Mesodermal cell (in vitro differentiated cells): ENCODE measurements around the gene GLCE.

Experiments used
- H3K27ac ChIP-seq: 2 replicates; pipeline ENCODE4 v1.7.0; 2013; ENCODE audit warnings: mild to moderate bottlenecking, low read depth, low read length, moderate library complexity; ENCODE audit not compliant: severe bottlenecking
- H3K36me3 ChIP-seq: 2 replicates; pipeline ENCODE4 v1.7.1; 2013; ENCODE audit warnings: mild to moderate bottlenecking, low read length, moderate library complexity; ENCODE audit not compliant: control insufficient read depth, insufficient read depth
- H3K4me1 ChIP-seq: one replicate; pipeline ENCODE4 v1.7.1; 2013; ENCODE audit warnings: mild to moderate bottlenecking, low read length; ENCODE audit not compliant: insufficient read depth, control insufficient read depth, poor library complexity, severe bottlenecking
- H3K4me3 ChIP-seq: 2 replicates; pipeline ENCODE4 v1.7.0; 2013; ENCODE audit warnings: low read length, control low read depth, mild to moderate bottlenecking; ENCODE audit not compliant: insufficient read depth, poor library complexity, severe bottlenecking; ENCODE audit errors: extremely low read depth
- H3K9me3 ChIP-seq: 2 replicates; pipeline ENCODE4 v1.7.1; 2013; ENCODE audit warnings: mild to moderate bottlenecking, low read length, moderate library complexity; ENCODE audit not compliant: control insufficient read depth
- WGBS, 2 experiments: methylation state at CpG; one replicate each; pipeline ENCODE4 v1.1.5; 2013; ENCODE audit warnings: missing lambda C conversion rate in 2 of 2; ENCODE audit not compliant: insufficient coverage in 2 of 2; 5-methylcytosine and 5-hydroxymethylcytosine counted together

The GLCE gene

GRCh38 chr15:69225355-69226022, 65.1 kb downstream of the GLCE start:
- peaks cover 4% of the 10 kb centered on the region for H3K9me3 ChIP-seq
- peaks cover 3% of the 10 kb centered on the region for H3K36me3 ChIP-seq
- no peak overlapping the region for H3K4me3 ChIP-seq
- 50 to 80% methylated on average over 1 of the region's 2 CpGs for WGBS, 2 experiments
- H3K27ac ChIP-seq, result no peak overlapping the region
- H3K4me1 ChIP-seq, result no peaks in the 10 kb centered on the region

GRCh38 chr15:69226023-69226355, 65.6 kb downstream of the GLCE start:
- Histone ChIP-seq H3K36me3 (peaks cover 3% of the 10 kb centered on the region), H3K4me3 (no peak overlapping the region), H3K27ac (no peak overlapping the region), H3K9me3 (peaks cover 4% of the 10 kb centered on the region), H3K4me1 (no peaks in the 10 kb centered on the region)
- no CpG with 5 or more reads among the region's 3 CpGs for WGBS, 2 experiments

- no peaks in the 10 kb centered on the region for H3K9me3 ChIP-seq
- no peaks in the 10 kb centered on the region for H3K4me1 ChIP-seq
- H3K4me3 ChIP-seq, result no peak overlapping the region
- WGBS, 2 experiments, result 90 to 94% methylated on average over 3 of the region's 4 CpGs
- H3K27ac ChIP-seq, result no peak overlapping the region
- peaks cover 3% of the 10 kb centered on the region for H3K36me3 ChIP-seq
These were observed 71.7 kb downstream of the GLCE start for GRCh38 chr15:69232144-69232543.

GRCh38 chr15:69232765-69233164, 72.3 kb downstream of the GLCE start:
- Histone ChIP-seq H3K4me1 (no peaks in the 10 kb centered on the region), H3K27ac (no peak overlapping the region), H3K4me3 (no peak overlapping the region), H3K9me3 (no peaks in the 10 kb centered on the region), H3K36me3 (peaks cover 3% of the 10 kb centered on the region)
- whole genome bisulfite sequencing, 2 experiments, result no CpG with 5 or more reads among the region's 1 CpG

GRCh38 chr15:69234676-69235075, 74.2 kb downstream of the GLCE start:
- H3K4me3 ChIP-seq, result no peak overlapping the region
- H3K4me1 ChIP-seq, result no peaks in the 10 kb centered on the region
- H3K9me3 ChIP-seq, result peaks cover 9% of the 10 kb centered on the region
- H3K36me3 ChIP-seq, result no peaks in the 10 kb centered on the region
- no peak overlapping the region for H3K27ac ChIP-seq

- H3K4me1 ChIP-seq, result no peaks in the 10 kb centered on the region
- H3K27ac ChIP-seq, result no peak overlapping the region
- no peaks in the 10 kb centered on the region for H3K36me3 ChIP-seq
- peaks cover 9% of the 10 kb centered on the region for H3K9me3 ChIP-seq
- H3K4me3 ChIP-seq, result no peak overlapping the region
- WGBS, 2 experiments, result 100% methylated on average over 1 to 2 of the region's 4 CpGs
These were observed 76.1 kb downstream of the GLCE start for GRCh38 chr15:69236505-69236904.

GRCh38 chr15:69237718-69238117, 77.3 kb downstream of the GLCE start:
- Histone ChIP-seq H3K9me3 (peaks cover 9% of the 10 kb centered on the region), H3K4me3 (no peak overlapping the region), H3K4me1 (no peaks in the 10 kb centered on the region), H3K36me3 (no peaks in the 10 kb centered on the region), H3K27ac (no peak overlapping the region)
- WGBS, 2 experiments, result no CpG with 5 or more reads among the region's 1 CpG

- Histone ChIP-seq H3K27ac (no peak overlapping the region), H3K9me3 (no peaks in the 10 kb centered on the region)
These were observed 84.4 kb downstream of the GLCE start for GRCh38 chr15:69244798-69245197.

GRCh38 chr15:69253156-69253555, 92.7 kb downstream of the GLCE start:
- no peak overlapping the region for H3K4me3 ChIP-seq
- no CpG with 5 or more reads among the region's 3 CpGs for WGBS, 2 experiments
- H3K27ac ChIP-seq, result peak overlapping the region; percentile 30

More at GRCh38 chr15:69244798-69245197, 84.4 kb downstream of the GLCE start:
- 75% methylated on average over 1 of the region's 2 CpGs; no CpG with 5 or more reads in 1 of the 2 experiments for WGBS, 2 experiments
- no peak overlapping the region for H3K4me3 ChIP-seq
- H3K4me1 ChIP-seq, result no peaks in the 10 kb centered on the region
- H3K36me3 ChIP-seq, result no peaks in the 10 kb centered on the region

GRCh38 chr15:69265347-69265955, 105.0 kb downstream of the GLCE start:
- H3K9me3 ChIP-seq, result no peaks in the 10 kb centered on the region
- H3K36me3 ChIP-seq, result peaks cover 3% of the 10 kb centered on the region
- no peak overlapping the region for H3K4me3 ChIP-seq

More at GRCh38 chr15:69253156-69253555, 92.7 kb downstream of the GLCE start:
- Histone ChIP-seq H3K4me1 (peaks cover 7% of the 10 kb centered on the region), H3K36me3 (no peaks in the 10 kb centered on the region), H3K9me3 (no peaks in the 10 kb centered on the region)

GRCh38 chr15:69271217-69271616, 110.8 kb downstream of the GLCE start:
- H3K27ac ChIP-seq, result no peak overlapping the region
- peaks cover 8% of the 10 kb centered on the region for H3K4me1 ChIP-seq
- no peak overlapping the region for H3K4me3 ChIP-seq
- peaks cover 3% of the 10 kb centered on the region for H3K36me3 ChIP-seq
- H3K9me3 ChIP-seq, result no peaks in the 10 kb centered on the region

More at GRCh38 chr15:69265347-69265955, 105.0 kb downstream of the GLCE start:
- WGBS, 2 experiments, result 0% methylated on average over 1 of the region's 5 CpGs; no CpG with 5 or more reads in 1 of the 2 experiments
- no peak overlapping the region for H3K27ac ChIP-seq
- H3K4me1 ChIP-seq, result no peaks in the 10 kb centered on the region
